ENCODE measurements around the gene ITGAD.

The ITGAD gene

DNA sequence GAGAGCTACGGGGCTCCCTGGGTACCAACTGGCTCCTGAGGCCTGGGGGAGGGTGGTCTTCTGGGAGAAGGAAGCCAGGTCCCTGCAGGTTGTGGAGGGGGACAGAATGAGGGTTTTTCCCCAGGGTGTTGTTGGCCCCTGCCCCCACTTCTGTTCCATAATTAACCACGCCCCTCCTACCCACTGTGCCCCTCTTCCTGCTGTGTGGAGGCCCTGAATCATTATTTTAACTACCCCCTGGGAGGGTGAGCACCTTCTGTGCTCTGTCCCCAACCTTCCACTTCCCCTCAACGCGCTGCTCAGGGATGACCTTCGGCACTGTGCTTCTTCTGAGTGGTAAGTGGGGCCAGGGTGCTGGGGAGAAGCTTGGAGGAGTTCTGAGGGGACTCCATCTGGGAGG lies at the start of gene ITGAD:
ITGAD (plus strand) TSS at position 280 of the 400 bp plus-strand sequence; CDS start at position 306, 26 bp downstream.
- DNase-seq (ENCODE audit: low spot score) = no peak

DNA sequence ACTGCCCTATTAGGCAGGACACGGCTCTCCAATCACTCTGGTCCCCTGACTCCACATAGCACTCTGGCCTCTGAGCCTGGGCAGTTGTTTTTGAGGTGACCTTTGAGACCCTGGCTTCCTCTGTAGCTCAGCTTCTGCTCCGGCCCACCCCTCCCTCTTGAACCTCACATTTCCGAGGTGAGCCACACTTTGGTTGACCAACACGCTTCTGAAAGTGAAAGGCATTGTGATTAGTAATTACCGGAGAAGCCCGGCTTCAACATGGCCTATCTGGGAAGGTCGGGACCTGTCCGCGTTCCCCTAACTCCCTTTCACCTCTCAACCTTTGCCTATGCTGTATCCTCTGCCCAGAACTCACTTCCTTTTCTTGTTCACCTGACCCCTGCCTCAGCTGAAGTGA lies 48.4 kb upstream of the ITGAD start:
- no peak for DNase-seq (ENCODE audit: low spot score)

DNA sequence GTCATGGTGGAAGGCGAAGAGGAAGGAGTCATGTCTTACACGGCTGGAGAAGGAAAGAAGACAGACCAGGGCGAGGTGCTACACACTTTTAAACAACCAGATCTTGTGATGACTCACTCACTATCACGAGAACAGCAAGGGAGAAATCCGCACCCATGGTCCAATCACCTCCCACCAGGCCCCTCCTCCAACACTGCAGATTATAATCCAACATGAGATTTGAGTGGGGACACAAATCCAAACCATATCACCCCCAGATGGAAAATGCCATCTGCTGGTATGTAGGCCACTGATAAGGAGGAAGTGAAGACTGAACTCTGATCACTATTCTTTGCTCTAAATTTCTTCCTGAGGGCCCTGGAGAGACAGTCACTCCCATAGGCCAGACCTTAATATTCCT lies 45.7 kb upstream of the ITGAD start:
- no peak for DNase-seq (ENCODE audit: low spot score)

DNA sequence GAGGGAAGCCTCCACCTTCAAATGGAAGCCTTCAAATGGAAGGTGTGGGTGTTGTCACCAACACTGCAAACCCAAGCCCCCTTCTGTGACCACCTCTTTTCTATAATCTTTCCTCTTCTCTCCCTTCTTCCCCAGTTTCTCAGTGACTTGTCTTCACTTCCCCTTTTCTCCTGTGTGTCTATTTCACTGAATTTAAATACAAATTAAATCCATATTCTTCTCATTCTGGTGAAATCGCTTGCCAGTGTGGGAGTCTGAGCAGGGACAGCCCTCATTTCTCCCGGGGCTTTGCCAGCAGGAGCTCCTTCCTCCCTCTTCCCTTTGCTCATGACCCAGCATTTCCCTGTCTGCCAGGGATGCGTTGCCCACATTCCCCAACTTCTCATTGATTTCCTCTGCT lies 44.6 kb upstream of the ITGAD start:
- no peak for DNase-seq (ENCODE audit: low spot score)

DNA sequence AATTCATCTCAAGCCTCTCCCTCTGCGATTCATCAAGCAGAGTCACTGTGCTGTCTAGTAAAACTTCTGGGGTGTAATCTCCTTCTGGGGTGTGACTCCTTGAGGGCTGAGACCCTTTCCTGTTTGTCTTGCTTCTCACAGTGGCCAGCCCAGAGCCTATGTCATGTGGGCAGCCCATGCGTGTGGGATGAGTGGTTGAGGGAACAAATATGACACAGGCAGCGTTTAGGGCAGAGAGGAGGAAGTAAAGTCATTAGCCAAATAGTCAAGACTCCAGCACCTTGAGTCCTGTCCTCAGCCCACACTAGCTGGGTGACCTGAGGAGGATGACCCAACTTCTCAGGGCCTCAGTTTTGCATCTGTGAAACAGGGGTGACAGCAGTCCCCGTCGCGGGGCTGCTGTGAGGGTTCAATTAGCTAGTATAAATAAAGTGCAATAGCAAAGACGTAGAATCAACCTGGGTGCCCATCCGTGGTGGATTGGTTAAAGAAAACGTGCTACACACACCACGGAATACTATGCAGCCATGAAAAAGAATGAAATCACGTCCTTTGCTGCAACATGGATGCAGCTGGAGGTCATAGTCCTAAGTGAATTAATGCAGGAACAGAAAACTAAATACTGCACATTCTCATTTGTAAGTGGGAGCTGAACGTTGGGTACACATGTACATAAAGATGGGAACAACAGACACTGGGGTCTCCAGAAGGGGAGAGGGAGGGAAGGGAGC lies 42.7 kb upstream of the ITGAD start:
- DNase-seq (ENCODE audit: low spot score) = no peak

DNA sequence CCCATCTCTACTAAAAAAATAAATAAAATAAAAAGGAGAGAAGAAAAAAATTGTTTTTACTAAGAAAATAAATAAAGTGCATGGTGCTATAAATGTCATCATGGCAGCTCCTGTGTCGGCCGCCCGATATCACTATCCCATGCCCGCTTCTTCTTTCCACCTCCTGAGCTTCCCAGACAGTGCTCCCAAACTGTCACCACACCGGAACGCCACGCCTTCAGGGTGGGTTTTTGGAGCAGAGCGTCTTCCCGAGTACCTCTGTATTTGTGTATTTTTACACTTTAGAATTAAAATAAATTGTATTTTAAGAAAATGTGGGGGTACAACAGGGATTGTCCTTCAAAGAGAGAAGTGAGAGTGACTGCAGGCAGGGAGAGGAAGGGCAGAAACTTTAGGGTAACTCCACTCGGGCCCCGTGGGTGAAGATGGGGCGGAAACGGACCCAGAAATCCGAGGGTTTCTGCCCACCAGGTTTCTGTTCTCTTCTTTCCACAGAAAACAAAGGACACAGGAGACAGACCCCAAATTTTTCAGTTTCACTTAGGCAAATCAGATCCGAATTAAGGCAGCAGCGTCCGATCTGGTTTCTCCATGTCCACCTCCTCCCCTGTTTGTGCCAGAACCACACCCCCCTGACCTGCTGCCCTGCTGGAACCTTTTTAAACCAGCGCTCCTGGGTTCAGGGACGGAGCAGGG lies 41.7 kb upstream of the ITGAD start:
- no peak for DNase-seq (ENCODE audit: low spot score)

DNA sequence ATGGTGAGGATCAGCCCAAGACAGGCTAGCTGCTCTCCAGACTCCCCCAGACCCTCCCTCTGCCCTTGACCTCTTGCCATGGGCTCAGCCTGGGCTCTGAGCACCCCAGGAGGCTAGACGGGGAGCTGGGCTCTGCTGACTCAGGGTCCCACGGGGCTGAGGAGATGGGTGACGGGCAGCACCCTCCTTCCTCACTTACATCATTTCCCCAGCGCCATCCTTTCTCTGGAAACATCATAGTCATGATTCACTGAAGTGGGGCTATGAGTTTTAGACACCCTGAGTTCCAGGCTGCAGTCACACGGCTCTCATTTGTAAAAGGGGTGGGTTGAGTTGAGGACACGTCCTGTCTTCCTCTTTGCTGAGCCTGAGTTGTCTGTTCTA lies 41.2 kb upstream of the ITGAD start:
- no peak for DNase-seq (ENCODE audit: low spot score)

DNA sequence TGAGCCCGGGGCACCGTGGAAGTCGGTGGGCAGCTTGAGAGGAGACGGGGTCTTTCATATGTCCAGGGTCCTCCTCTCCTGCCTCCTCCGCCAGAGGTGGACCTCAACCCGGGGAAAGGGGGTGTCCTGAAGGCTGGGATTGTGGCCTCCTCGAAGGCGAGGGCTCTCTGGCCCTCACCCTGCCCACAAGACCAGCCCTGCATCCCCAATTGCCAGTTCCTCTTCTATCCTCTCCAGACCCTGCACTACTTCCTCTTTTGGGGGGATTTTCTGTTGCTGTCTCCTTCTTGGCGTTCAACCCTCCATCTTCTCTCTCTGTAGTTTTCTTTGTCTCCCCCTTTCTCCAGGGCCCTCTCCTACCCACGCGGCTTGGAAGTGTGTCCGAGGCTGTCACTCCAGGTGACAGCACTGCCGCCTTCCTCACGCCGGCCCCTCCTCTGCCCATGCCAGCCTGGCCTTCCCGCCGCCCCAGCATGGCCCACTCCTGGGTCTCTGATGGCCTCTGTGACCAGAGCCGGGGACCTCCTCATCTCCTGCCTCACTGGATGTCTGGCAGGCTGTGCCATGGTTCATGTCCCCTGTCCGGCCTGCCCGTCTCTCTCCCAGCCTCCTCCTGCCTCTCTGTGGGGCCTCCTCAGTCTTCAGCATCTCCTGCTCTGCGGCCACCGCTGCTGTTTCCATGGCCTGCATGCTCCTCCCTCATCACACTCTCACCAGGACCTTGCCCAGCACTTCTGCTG lies 40.6 kb upstream of the ITGAD start:
- no peak for DNase-seq (ENCODE audit: low spot score)

DNA sequence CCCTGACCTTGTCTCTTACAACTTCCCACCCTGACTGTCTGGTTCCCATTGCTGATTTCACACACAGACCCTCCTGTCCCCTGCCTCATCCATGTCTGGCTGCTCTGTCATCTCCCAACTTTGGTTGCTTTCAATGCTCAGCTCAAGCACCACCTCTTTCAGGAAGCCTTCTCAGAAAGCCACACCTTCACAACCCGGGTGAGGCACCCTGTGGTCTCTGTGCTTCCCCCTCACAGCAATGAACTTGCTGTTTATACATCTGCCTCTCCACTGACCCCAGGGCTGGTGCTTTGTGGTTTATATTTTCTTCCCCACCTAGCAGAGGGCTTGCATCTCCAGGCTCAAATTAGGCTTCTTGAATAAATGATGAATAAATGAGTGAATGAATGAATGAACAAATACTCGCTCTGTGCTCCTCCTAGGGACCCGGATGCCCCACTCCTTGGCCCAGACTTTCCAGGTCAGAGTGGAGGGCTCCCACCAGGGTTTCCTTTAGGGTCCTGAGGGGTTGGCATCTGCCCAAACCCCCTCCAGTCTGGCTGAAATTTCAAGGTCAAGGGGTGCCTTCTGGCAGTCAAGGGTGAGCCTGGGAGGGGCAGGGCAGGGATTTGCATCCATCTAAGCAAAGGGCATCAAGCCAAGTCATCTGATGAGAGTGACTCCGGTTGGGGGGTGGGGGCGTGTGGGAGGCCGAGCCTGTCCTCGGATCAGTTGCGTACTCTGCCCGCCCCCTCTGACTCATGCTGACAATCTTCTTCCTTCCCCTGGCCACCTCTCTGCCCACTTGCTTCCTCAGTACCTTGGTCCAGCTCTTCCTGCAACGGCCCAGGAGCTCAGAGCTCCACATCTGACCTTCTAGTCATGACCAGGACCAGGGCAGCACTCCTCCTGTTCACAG lies 38.5 kb upstream of the ITGAD start, which contains the start of gene ITGAX:
ITGAX (plus strand) TSS at position 783 of the 898 bp plus-strand sequence; CDS start at position 862, 79 bp downstream.
- DNase-seq (ENCODE audit: low spot score) = no peak

DNA sequence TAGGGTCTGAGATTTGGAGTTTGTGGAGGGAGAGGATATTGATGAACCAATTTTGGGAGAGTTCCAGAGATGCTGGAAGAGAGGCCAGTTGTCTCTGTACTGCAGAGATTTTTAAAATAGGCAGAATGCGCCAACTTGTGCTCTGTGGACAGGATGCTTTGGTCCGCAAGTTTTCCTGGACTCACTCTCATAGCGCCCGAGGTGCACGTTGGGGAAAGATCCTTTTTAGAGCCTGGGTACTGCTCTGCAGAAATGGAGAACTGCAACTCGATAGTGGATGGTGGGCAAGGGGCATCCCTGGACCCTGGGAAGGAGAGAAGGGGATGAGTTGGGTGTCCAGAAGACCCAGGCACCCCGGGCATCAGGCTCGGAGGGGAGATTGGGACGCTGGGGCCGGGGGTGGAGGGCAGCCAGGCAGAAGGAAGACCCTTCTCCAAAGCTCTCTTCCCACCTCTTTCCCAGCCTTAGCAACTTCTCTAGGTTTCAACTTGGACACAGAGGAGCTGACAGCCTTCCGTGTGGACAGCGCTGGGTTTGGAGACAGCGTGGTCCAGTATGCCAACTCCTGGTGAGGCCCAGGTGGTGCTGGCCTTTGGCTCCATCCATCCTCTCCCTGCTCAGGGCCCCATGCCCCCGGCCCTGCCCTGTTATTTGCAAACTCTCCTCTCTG lies 37.6 kb upstream of the ITGAD start:
- DNase-seq (ENCODE audit: low spot score) = no peak

DNA sequence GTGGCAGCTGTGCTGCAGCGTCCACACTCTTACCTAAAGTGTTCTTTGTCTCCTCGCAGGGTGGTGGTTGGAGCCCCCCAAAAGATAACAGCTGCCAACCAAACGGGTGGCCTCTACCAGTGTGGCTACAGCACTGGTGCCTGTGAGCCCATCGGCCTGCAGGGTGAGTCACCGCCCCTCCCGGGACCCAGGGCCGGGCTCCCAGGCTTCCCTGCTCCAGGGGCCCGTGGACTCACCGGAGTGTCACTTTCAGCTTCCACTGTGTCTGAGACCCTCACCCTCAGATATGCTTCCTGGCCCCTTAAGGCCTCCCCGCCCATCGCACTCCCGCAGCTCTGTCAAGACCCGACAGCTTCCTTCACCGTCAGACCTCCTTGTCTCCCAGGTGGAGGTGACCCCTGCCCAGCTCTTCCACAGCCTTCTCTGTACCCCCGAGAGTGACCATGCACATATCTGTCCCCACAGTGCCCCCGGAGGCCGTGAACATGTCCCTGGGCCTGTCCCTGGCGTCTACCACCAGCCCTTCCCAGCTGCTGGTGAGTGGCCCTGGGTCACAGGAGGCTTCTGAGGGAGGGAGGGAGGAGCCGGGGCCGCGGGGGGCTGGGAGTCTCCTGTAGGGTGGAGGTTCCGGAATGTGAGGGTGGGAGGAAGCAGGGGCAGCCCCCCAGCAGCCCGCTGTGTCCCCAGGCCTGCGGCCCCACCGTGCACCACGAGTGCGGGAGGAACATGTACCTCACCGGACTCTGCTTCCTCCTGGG lies 36.4 kb upstream of the ITGAD start:
- no peak for DNase-seq (ENCODE audit: low spot score)

DNA sequence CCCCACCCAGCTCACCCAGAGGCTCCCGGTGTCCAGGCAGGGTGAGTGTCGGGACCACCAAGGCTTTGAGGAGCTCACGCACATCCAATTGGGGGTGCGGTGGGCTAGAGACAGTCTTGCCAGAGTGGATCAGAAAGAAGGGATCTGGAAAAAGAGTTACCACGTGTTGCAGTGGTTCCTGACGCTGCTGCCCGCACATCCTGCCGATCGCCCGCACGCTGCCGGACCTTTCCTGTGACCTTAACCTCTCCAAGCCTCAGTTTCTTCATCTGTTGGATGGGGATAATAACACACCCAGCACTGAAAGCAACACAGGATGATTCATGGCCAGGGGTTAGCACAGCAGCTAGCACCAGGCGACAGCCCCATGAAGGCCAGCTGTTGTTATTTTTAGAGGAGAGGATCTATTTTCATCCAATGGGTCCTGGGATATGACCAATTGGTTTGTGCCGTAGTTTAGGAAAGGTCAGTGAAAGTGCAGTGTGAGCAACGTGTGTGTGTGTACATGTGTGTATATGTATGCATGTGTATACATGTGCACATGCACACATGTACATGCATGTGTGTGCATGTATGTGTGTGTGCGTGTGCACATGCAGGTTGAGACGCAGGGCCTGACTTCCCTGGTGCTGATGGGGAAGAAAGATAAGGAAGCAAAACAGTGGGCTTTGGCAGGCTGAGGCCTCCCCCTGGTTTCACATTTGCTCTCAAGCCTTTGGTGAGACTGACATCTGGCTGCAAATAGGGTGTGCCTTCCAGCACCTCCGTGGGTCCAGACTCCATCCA lies 35.6 kb upstream of the ITGAD start:
- DNase-seq (ENCODE audit: low spot score) = no peak

DNA sequence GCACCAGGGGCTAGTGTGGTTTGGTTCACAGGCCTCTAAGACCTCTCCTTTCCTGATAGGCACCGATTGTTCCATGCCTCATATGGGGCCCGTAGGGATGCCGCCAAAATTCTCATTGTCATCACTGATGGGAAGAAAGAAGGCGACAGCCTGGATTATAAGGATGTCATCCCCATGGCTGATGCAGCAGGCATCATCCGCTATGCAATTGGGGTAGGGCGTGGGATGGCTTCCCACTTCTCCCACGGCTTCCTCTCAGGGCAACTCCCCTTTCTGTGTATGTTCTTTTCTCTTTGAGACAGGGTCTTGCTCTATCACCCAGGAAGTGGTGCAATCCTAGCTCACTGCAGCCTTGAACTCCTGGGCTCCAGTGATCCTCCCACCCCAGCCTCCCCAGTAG lies 32.9 kb upstream of the ITGAD start:
- no peak for DNase-seq (ENCODE audit: low spot score)

DNA sequence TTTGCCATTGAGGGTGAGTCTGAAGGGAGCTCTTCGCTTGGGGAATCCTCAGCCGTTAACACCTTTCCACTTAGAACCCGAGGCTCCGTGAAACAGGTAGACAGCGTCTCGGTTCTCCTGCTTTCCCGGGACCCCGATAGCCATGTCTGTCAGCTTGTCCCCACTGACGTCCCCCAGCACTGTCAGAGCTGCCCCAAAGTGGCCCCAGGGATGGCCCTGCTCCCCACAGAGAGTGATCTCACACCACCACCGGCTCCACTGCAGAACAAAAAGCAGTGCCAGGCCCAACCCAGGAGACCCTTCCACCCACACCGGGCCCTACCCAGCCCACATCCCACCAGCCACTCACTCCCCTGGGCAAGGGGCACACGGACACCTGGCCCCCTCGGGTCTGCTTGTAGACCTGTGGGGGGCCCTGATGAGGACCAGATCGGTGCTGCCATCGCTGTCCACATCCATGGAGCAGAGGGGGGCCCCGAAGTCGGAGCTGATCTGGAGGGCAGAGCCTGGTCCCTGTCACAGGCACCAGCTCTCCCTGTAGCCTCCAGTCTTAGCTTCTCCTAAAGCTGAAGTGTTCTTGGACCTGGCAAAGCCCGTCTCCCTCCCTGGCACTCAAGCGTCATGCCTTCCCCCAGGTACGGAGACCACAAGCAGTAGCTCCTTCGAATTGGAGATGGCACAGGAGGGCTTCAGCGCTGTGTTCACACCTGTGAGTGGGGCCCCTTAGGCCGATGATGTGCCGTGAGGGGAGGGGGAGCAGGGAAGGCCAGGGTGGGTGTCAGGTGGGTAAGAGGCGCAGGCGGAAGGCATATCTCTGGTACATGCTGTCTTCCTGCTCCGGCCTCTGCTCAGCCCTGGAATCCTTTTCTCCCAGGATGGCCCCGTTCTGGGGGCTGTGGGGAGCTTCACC lies 31.7 kb upstream of the ITGAD start:
- DNase-seq (ENCODE audit: low spot score) = no peak

DNA sequence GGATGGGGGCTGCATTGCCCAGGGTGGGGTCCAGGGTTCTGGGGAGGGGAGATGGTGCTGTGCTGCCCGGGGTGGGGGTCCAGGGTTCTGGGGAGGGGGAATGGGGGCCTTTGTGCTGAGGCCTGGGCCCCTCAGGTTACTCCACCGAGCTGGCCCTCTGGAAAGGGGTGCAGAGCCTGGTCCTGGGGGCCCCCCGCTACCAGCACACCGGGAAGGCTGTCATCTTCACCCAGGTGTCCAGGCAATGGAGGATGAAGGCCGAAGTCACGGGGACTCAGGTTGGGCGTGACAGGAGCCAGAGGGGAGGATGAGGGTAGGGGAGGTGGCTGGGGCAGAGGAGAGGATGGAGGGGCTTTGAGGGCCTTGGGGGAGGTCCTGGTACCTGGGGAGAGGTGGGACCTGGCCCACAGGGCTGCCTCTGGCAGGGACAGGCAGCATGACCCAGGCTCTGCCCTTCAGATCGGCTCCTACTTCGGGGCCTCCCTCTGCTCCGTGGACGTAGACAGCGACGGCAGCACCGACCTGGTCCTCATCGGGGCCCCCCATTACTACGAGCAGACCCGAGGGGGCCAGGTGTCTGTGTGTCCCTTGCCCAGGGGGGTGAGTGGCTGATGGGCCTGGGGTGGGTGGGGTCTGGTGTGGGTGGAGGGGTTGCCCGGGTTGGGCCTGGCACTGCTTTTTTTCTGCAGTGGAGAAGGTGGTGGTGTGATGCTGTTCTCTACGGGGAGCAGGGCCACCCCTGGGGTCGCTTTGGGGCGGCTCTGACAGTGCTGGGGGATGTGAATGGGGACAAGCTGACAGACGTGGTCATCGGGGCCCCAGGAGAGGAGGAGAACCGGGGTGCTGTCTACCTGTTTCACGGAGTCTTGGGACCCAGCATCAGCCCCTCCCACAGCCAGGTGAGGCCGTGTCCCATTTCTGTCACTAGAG lies 30.4 kb upstream of the ITGAD start:
- no peak for DNase-seq (ENCODE audit: low spot score)

DNA sequence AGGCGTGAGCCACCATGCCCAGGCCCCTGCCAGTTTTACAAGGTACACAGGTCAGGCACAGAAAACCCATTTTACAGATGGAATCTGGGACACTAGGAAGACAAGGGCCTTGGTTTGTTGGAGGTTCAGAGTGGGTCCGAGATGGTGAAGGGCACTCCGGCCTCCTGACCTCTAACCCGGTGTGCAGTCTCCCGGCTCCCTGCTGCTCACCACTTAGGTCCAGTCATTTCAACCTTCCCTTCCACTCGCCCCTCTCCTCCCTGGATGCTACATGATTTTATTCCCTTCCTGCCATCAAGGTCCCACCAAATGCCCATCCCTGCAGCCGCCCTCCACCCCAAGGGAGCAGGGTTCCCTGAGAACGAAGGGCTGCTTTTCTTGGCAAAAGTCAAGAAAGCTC lies 29.4 kb upstream of the ITGAD start:
- DNase-seq (ENCODE audit: low spot score) = no peak

DNA sequence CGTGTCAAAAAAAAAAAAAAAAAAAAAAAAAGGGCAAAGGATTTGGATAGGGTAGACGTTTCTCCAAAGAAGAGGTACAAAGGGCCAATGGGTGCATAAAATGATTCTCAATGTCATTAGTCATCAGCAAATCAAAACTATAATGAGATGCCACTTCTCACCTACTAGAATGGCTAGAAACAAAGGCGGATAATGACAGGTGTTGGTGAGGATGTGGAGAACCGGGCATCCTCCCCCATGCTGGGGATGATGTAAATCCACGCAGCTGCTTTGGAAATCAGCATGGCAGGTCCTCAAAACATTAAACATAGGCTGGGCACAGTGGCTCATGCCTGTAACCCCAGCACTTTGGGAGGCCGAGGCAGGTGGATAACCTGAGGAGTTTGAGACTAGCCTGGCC lies 28.7 kb upstream of the ITGAD start:
- no peak for DNase-seq (ENCODE audit: low spot score)
